Measurements from ENCODE around the gene COQ8B.

DNA sequence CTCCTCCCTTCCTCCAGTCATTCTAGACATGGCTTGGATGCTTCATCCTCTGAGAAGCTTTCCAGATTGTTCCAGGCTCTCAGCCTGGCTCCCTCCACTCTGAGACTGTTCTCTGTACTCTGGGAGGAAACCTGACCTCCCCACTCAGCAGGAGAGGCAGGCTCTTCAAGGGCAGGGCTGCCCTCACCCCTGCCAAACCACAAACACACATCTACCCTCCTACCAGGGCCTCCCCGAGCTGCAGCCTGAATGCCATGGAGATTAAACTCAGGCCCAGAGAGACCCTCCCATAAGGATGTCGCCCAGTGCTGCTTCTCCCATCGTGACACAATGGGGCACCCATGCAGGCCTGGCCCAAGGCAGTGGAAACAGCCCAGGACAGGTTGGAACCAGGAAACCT, 42.4 kb downstream of the COQ8B start:
- TF ChIP-seq POLR2A (IDR thresholded peaks at IDR 0.05), result no peak
- TF ChIP-seq CTCF (IDR thresholded peaks at IDR 0.05), result no peak

All from heart left ventricle (tissue), 13 donors.